GM12891 (cell line): ENCODE data around the gene CELA2B.

Source experiments
- PAX5 ChIP-seq: IDR thresholded peaks from 2 replicates; pipeline ENCODE4 v1.6.1; 2011; ENCODE audit warnings: low read length, moderate library complexity, mild to moderate bottlenecking; ENCODE audit not compliant: insufficient read depth, severe bottlenecking
- POLR2A ChIP-seq: IDR thresholded peaks from 2 replicates; pipeline ENCODE4 v1.6.1; 2011; ENCODE audit warnings: low read depth, low read length, control low read depth
- POLR2AphosphoS5 ChIP-seq: IDR thresholded peaks from 2 replicates; pipeline ENCODE4 v1.6.1; 2011; ENCODE audit warnings: low read depth, low read length, control low read depth
- SPI1 ChIP-seq: IDR thresholded peaks from 2 replicates; pipeline ENCODE4 v1.6.1; 2011; ENCODE audit warnings: low read depth, low read length, control low read depth
- TAF1 ChIP-seq: IDR thresholded peaks from 2 replicates; pipeline ENCODE4 v1.6.1; 2011; ENCODE audit warnings: low read depth, low read length, control low read depth

- TF ChIP-seq TAF1 = no peak
- no peak for TF ChIP-seq POLR2AphosphoS5
- no peak for TF ChIP-seq POLR2A
- TF ChIP-seq SPI1 = no peak
- TF ChIP-seq PAX5 = no peak
These were observed 38.0 kb downstream of the CELA2B start for GRCh38 chr1:15513919-15514318.
